ENCODE data around the gene RHOBTB1. TPM values are rescaled to one million over a fixed set of nuclear protein-coding genes. Genes with fewer than 3 reads are reported as not detected.

RHOBTB1 gene
- total and polyA plus RNA-seq, 9 of the 15 experiments (the other 6 are each of a cell fraction or from before 2014, with no cell fraction given) = 1.7 to 11.7 (median 9.3) TPM

GRCh38 chr10:60911216-60911615 lies 32.8 kb downstream of the RHOBTB1 start:
- no peak for DNase-seq (ENCODE audit: extremely low read depth in 1 of 4, low spot score in 3 of 4)
- Histone ChIP-seq H3K36me3 (ENCODE audit: control insufficient read depth, insufficient read depth, low read length) (no peaks in the 10 kb centered on the region; the same call in 2 of the 3 replicates), H3K4me3 (no peak overlapping the region), H3K9me1 (ENCODE audit: control insufficient read depth, insufficient read depth, low read length) (no peaks in the 10 kb centered on the region), H3K9ac (ENCODE audit: insufficient read depth in 1 of 2, low read depth in 2 of 2, low read length in 2 of 2) (no peak overlapping the region), H3K27me3 (ENCODE audit: control insufficient read depth in 2 of 2, insufficient read depth in 2 of 2, low read length in 2 of 2) (no peaks in the 10 kb centered on the region), H3K27ac (ENCODE audit: extremely low read depth, low read depth, low read length) (no peak overlapping the region), H3K79me2 (ENCODE audit: control insufficient read depth, insufficient read depth, low read length) (no peaks in the 10 kb centered on the region), H2AFZ (ENCODE audit: low read depth, low read length) (no peak overlapping the region), H4K20me1 (replicated peaks; ENCODE audit: control insufficient read depth, insufficient read depth, low read length) (no peaks in the 10 kb centered on the region), H3K4me2 (ENCODE audit: insufficient read depth, low read length) (no peak overlapping the region), H3K9me3 (replicated peaks; ENCODE audit: control insufficient read depth, insufficient read depth, low read depth, low read length) (no peaks in the 10 kb centered on the region), H3K4me1 (replicated peaks in 1 of 2; ENCODE audit: control insufficient read depth in 2 of 2, insufficient read depth in 2 of 2, low read length in 2 of 2) (no peaks in the 10 kb centered on the region)
- ChIA-PET CTCF (ENCODE audit: low intra/inter-chr PET ratio) (no interaction called here), POLR2A (no interaction called here)
- no peak for ATAC-seq
- intact Hi-C loops (cut with micrococcal nuclease) (no loop called here), in situ Hi-C loops (cut with MboI) (no loop called here)
- BruUV-seq (replicated peaks) = no TSS peak
- 66% methylated on average over 16 of the region's 16 CpGs for WGBS (ENCODE audit: insufficient coverage, low coverage, missing lambda C conversion rate)
- TF ChIP-seq ZNF232 (CRISPR knock-in tag; IDR thresholded peaks at IDR 0.05) = no peak
- TF ChIP-seq XRCC4 (IDR thresholded peaks at IDR 0.05; ENCODE audit: extremely low read depth, insufficient read depth, insufficient read length) = no peak
- no peak for TF ChIP-seq SIX5 (IDR thresholded peaks at IDR 0.05; ENCODE audit: borderline replicate concordance in 1 of 2, insufficient read depth in 1 of 2, low read depth in 1 of 2, low read length in 2 of 2)
- no peak for TF ChIP-seq MTA1 (IDR thresholded peaks at IDR 0.05; ENCODE audit: borderline replicate concordance)
- no peak for TF ChIP-seq PRMT5 (CRISPR knock-in tag; IDR thresholded peaks at IDR 0.05)
- TF ChIP-seq C11orf30 (IDR thresholded peaks at IDR 0.05; ENCODE audit: low read depth) = no peak
- no peak for FAIRE-seq

- Histone ChIP-seq H3K4me1 (replicated peaks in 1 of 2; ENCODE audit: control insufficient read depth in 2 of 2, insufficient read depth in 2 of 2, low read length in 2 of 2) (no peaks in the 10 kb centered on the region), H3K27ac (ENCODE audit: extremely low read depth, low read depth, low read length) (no peak overlapping the region), H3K36me3 (ENCODE audit: control insufficient read depth, insufficient read depth, low read length) (no peaks in the 10 kb centered on the region; the same call in 2 of the 3 replicates), H3K9me3 (replicated peaks; ENCODE audit: control insufficient read depth, insufficient read depth, low read depth, low read length) (no peaks in the 10 kb centered on the region), H3K79me2 (ENCODE audit: control insufficient read depth, insufficient read depth, low read length) (no peaks in the 10 kb centered on the region), H3K9me1 (ENCODE audit: control insufficient read depth, insufficient read depth, low read length) (no peaks in the 10 kb centered on the region), H3K27me3 (ENCODE audit: control insufficient read depth in 2 of 2, insufficient read depth in 2 of 2, low read length in 2 of 2) (no peaks in the 10 kb centered on the region), H3K4me2 (ENCODE audit: insufficient read depth, low read length) (no peak overlapping the region), H2AFZ (ENCODE audit: low read depth, low read length) (no peak overlapping the region), H3K4me3 (no peak overlapping the region), H3K9ac (ENCODE audit: insufficient read depth in 1 of 2, low read depth in 2 of 2, low read length in 2 of 2) (no peak overlapping the region), H4K20me1 (replicated peaks; ENCODE audit: control insufficient read depth, insufficient read depth, low read length) (no peaks in the 10 kb centered on the region)
- intact Hi-C loops (cut with micrococcal nuclease) (no loop called here), in situ Hi-C loops (cut with MboI) (no loop called here)
- no peak for DNase-seq (ENCODE audit: extremely low read depth in 1 of 4, low spot score in 3 of 4)
- ChIA-PET POLR2A (interaction anchor here (1.5 kb wide), 1 partner anchor 13 kb away, joined by 7 read pairs; no protein-coding TSS in a partner anchor), CTCF (ENCODE audit: low intra/inter-chr PET ratio) (no interaction called here)
- no peak; the same call in 2 of the 3 replicates for ATAC-seq
- FAIRE-seq = no peak
- no TSS peak for BruUV-seq (replicated peaks)
- WGBS (ENCODE audit: insufficient coverage, low coverage, missing lambda C conversion rate) = 47% methylated on average over 5 of the region's 5 CpGs
- TF ChIP-seq HNRNPH1 (optimal IDR thresholded peaks at IDR 0.05; ENCODE audit: low read depth, low read length) (no peak), GTF2B (IDR thresholded peaks at IDR 0.05; ENCODE audit: extremely low read depth, insufficient read length) (no peak), ZNF277 (CRISPR knock-in tag; IDR thresholded peaks at IDR 0.05; ENCODE audit: borderline replicate concordance) (no peak), EHMT2 (IDR thresholded peaks at IDR 0.05) (no peak), USF2 (CRISPR knock-in tag; IDR thresholded peaks at IDR 0.05) (no peak), ZNF165 (CRISPR knock-in tag; IDR thresholded peaks at IDR 0.05; ENCODE audit: borderline replicate concordance) (no peak), TSC22D4 (tag; IDR thresholded peaks at IDR 0.05) (no peak)
These were observed 33.4 kb downstream of the RHOBTB1 start for GRCh38 chr10:60910543-60910942.

Data from K562 (cell line).